GM23338 (cell line): ENCODE results near the gene KLLN.

Experiments used
- EZH2 ChIP-seq: fragments of 200-600 bp; sonication (generic); IDR thresholded peaks from one replicate; pipeline ENCODE4 v1.8.0; 2017; ENCODE audit warnings: antibody characterized with exemption, mild to moderate bottlenecking, low read depth; ENCODE audit not compliant: unreplicated experiment
- POLR2AphosphoS5 ChIP-seq: IDR thresholded peaks from 2 replicates; pipeline ENCODE4 v1.6.1; 2016; ENCODE audit warnings: antibody characterized with exemption, low read depth
- TF ChIP-seq, protein P1 (sequence below), 2 experiments: fragments of 200-600 bp in 1 of 2; sonication (generic) in 1 of 2; conservative IDR thresholded peaks; 2 replicates each; pipeline versions ENCODE4 v1.5.1 to v1.6.1; 2016 to 2017; ENCODE audit warnings: antibody characterized with exemption in 2 of 2, low read depth in 2 of 2, mild to moderate bottlenecking in 2 of 2, moderate library complexity in 1 of 2

GRCh38 chr10:87860816-87861403, 2.4 kb downstream of the KLLN start:
- TF ChIP-seq, protein P1, sequence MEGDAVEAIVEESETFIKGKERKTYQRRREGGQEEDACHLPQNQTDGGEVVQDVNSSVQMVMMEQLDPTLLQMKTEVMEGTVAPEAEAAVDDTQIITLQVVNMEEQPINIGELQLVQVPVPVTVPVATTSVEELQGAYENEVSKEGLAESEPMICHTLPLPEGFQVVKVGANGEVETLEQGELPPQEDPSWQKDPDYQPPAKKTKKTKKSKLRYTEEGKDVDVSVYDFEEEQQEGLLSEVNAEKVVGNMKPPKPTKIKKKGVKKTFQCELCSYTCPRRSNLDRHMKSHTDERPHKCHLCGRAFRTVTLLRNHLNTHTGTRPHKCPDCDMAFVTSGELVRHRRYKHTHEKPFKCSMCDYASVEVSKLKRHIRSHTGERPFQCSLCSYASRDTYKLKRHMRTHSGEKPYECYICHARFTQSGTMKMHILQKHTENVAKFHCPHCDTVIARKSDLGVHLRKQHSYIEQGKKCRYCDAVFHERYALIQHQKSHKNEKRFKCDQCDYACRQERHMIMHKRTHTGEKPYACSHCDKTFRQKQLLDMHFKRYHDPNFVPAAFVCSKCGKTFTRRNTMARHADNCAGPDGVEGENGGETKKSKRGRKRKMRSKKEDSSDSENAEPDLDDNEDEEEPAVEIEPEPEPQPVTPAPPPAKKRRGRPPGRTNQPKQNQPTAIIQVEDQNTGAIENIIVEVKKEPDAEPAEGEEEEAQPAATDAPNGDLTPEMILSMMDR (conservative IDR thresholded peaks at IDR 0.05; ENCODE audit: low read depth in 2 of 2), result no peak
- TF ChIP-seq EZH2 (no peak), POLR2AphosphoS5 (no peak)
